ENCODE results near the gene GCAT. TPM values are rescaled to one million over a fixed set of nuclear protein-coding genes. Genes with fewer than 3 reads are reported as not detected.

Gene GCAT
- total RNA-seq, 4 donors from 2014 or later, result 10.3 to 39.8 (median 21.5) TPM

GRCh38 chr22:37775785-37776638, 31.7 kb upstream of the GCAT start:
- no peak for DNase-seq (ENCODE audit: low spot score in 2 of 2)
- peak overlapping the region in 2 of 4 donors; percentile 53 to 55 for H3K27ac ChIP-seq
- TF ChIP-seq CTCF (IDR thresholded peaks at IDR 0.05), result no peak
- peaks cover 0 to 50% (median 6%) of the 10 kb centered on the region in 3 donors for H3K36me3 ChIP-seq
- H3K9me3 ChIP-seq, result no peaks in the 10 kb centered on the region
- peaks cover 0 to 14% (median 3%) of the 10 kb centered on the region in 4 donors for H3K4me1 ChIP-seq
- no peak overlapping the region for H3K4me3 ChIP-seq
- no peaks in the 10 kb centered on the region for H3K27me3 ChIP-seq
- WGBS, 2 donors, result 75 to 77% methylated on average over 17 of the region's 17 CpGs

GRCh38 chr22:37776639-37777005, 31.1 kb upstream of the GCAT start:
- Histone ChIP-seq H3K27ac (peak overlapping the region in 3 of 4 donors; percentile 19 to 55 (median 53)), H3K4me3 (no peak overlapping the region), H3K27me3 (no peaks in the 10 kb centered on the region), H3K36me3 (peaks cover 0 to 44% (median 6%) of the 10 kb centered on the region in 3 donors), H3K9me3 (no peaks in the 10 kb centered on the region), H3K4me1 (peaks cover 0 to 14% (median 3%) of the 10 kb centered on the region in 4 donors)
- DNase-seq (ENCODE audit: low spot score in 2 of 2), result no peak
- TF ChIP-seq CTCF (IDR thresholded peaks at IDR 0.05) (no peak), POLR2A (IDR thresholded peaks at IDR 0.05) (no peak)
- 67 to 71% methylated on average over 10 of the region's 10 CpGs for WGBS, 2 donors

GRCh38 chr22:37777122-37777687, 30.5 kb upstream of the GCAT start:
- Histone ChIP-seq H3K9me3 (no peaks in the 10 kb centered on the region), H3K27me3 (no peaks in the 10 kb centered on the region), H3K4me1 (peaks cover 0 to 14% (median 3%) of the 10 kb centered on the region in 4 donors), H3K36me3 (peaks cover 0 to 38% (median 2%) of the 10 kb centered on the region in 3 donors), H3K27ac (peak overlapping the region in 2 of 4 donors; percentile 53 to 55), H3K4me3 (no peak overlapping the region)
- DNase-seq (ENCODE audit: low spot score in 2 of 2), result peak; percentile 32 to 34
- TF ChIP-seq CTCF (IDR thresholded peaks at IDR 0.05) (no peak), POLR2A (IDR thresholded peaks at IDR 0.05) (no peak), EP300 (IDR thresholded peaks at IDR 0.05) (no peak)
- 31 to 47% methylated on average over 11 of the region's 11 CpGs for WGBS, 2 donors

GRCh38 chr22:37778370-37779009, 29.2 kb upstream of the GCAT start:
- Histone ChIP-seq H3K4me3 (no peak overlapping the region), H3K9me3 (no peaks in the 10 kb centered on the region), H3K4me1 (peaks cover 0 to 14% (median 3%) of the 10 kb centered on the region in 4 donors), H3K27ac (no peak overlapping the region), H3K36me3 (peaks cover 0 to 25% (median 0%) of the 10 kb centered on the region in 3 donors), H3K27me3 (no peaks in the 10 kb centered on the region)
- 84 to 87% methylated on average over 10 of the region's 10 CpGs for WGBS, 2 donors
- no peak for DNase-seq (ENCODE audit: low spot score in 2 of 2)
- no peak for TF ChIP-seq EP300 (IDR thresholded peaks at IDR 0.05)
- TF ChIP-seq POLR2A (IDR thresholded peaks at IDR 0.05), result no peak
- TF ChIP-seq CTCF (IDR thresholded peaks at IDR 0.05), result no peak
